ENCODE measurements around the gene SLAMF7.
"Not testable (repeated sequence)": the region's sequence is repeated elsewhere in the genome, so short reads cannot be mapped to it uniquely, and the experiment has no call there.

Gene SLAMF7

GRCh38 chr1:160720356-160721085 lies 18.5 kb upstream of the SLAMF7 start:
- DNase-seq = no peak

GRCh38 chr1:160721473-160721872 lies 17.6 kb upstream of the SLAMF7 start:
- DNase-seq = no peak

- no peak for DNase-seq
Measured at GRCh38 chr1:160722726-160723125, 16.3 kb upstream of the SLAMF7 start.

- no peak for DNase-seq
Measured at GRCh38 chr1:160723332-160723731, 15.7 kb upstream of the SLAMF7 start.

GRCh38 chr1:160724465-160725242 lies 14.4 kb upstream of the SLAMF7 start:
- no peak for DNase-seq

- no peak for DNase-seq
Measured at GRCh38 chr1:160726114-160726497, 12.9 kb upstream of the SLAMF7 start.

GRCh38 chr1:160726498-160727315 lies 12.3 kb upstream of the SLAMF7 start:
- peak; percentile 4 for DNase-seq

- no peak for DNase-seq
Measured at GRCh38 chr1:160727316-160727640, 11.8 kb upstream of the SLAMF7 start.

- not testable (repeated sequence) for DNase-seq
Measured at GRCh38 chr1:160731564-160731963, 7.5 kb upstream of the SLAMF7 start.

GRCh38 chr1:160731990-160732389 lies 7.1 kb upstream of the SLAMF7 start:
- no peak for DNase-seq

- no peak for DNase-seq
Measured at GRCh38 chr1:160733898-160734297, 5.1 kb upstream of the SLAMF7 start.

GRCh38 chr1:160734301-160734700 lies 4.7 kb upstream of the SLAMF7 start:
- no peak for DNase-seq

GRCh38 chr1:160738271-160738670 lies 776 bp upstream of the SLAMF7 start:
- no peak for DNase-seq

GRCh38 chr1:160740133-160740688 lies 1.2 kb downstream of the SLAMF7 start:
- no peak for DNase-seq

GRCh38 chr1:160741092-160741501 lies 2.0 kb downstream of the SLAMF7 start:
- no peak for DNase-seq

GRCh38 chr1:160741612-160742348 lies 2.7 kb downstream of the SLAMF7 start:
- DNase-seq = no peak

- DNase-seq = no peak
Measured at GRCh38 chr1:160742428-160743127, 3.5 kb downstream of the SLAMF7 start.

- DNase-seq = no peak
Measured at GRCh38 chr1:160743266-160743665, 4.2 kb downstream of the SLAMF7 start.

- DNase-seq = no peak
Measured at GRCh38 chr1:160744199-160744851, 5.3 kb downstream of the SLAMF7 start.

GRCh38 chr1:160744852-160745520 lies 5.9 kb downstream of the SLAMF7 start:
- DNase-seq = no peak

GRCh38 chr1:160745551-160745950 lies 6.5 kb downstream of the SLAMF7 start:
- no peak for DNase-seq

Measured in NCI-H510A (cell line).